HEK293 (cell line): ENCODE measurements around the gene SORL1-AS1.

Experiments used
- CTCF ChIA-PET: fragments of 350-600 bp; formaldehyde crosslinking; extraction: SDS; loops from one replicate; lab custom pipeline; 2021; ENCODE audit warnings: antibody characterized with exemption; lab: Yijun Ruan, JAX
- POLR2A ChIA-PET: fragments of 300-600 bp; formaldehyde crosslinking; extraction: SDS; loops from one replicate; lab custom pipeline; 2020; ENCODE audit warnings: antibody characterized with exemption, inconsistent platforms; lab: Yijun Ruan, JAX
- H3K27ac ChIP-seq: fragments of 200-500 bp; sonication (Bioruptor generic); 2 replicates; pipeline ENCODE4 v1.5.1; 2014; ENCODE audit warnings: low read depth, low read length, control low read depth, inconsistent platforms; ENCODE audit errors: extremely low read depth
- H3K36me3 ChIP-seq, 2 experiments: fragments of 200-500 bp in 1 of 2; sonication (Bioruptor generic) in 1 of 2; 1 replicate in 1 of 2; 2 replicates in 1 of 2; pipeline ENCODE4 v1.5.1; 2014 to 2017; ENCODE audit warnings: inconsistent platforms in 2 of 2, low read length in 2 of 2; ENCODE audit not compliant: control insufficient read depth in 2 of 2, insufficient read depth in 1 of 2
- H3K4me1 ChIP-seq: fragments of 200-500 bp; sonication (Bioruptor generic); 2 replicates; pipeline ENCODE4 v1.5.1; 2014; ENCODE audit warnings: mild to moderate bottlenecking, low read length, inconsistent platforms; ENCODE audit not compliant: control insufficient read depth, insufficient read depth
- H3K4me3 ChIP-seq: 2 replicates; pipeline ENCODE4 v1.5.1; 2011; ENCODE audit warnings: low read depth, mild to moderate bottlenecking, control low read depth, low read length, moderate library complexity
- H3K9me3 ChIP-seq: fragments of 200-500 bp; sonication (Bioruptor generic); 2 replicates; pipeline ENCODE4 v1.5.1; 2014; ENCODE audit warnings: low read depth, low read length, inconsistent platforms; ENCODE audit not compliant: control insufficient read depth, insufficient read depth
- GLIS2 ChIP-seq: fragments of 450-650 bp; formaldehyde crosslinking; IDR thresholded peaks from 2 replicates; pipeline ENCODE4 v1.5.1; 2016; ENCODE audit warnings: missing biosample characterization, missing genetic modification characterization
- OVOL3 ChIP-seq: fragments of 450-650 bp; formaldehyde crosslinking; IDR thresholded peaks from 2 replicates; pipeline ENCODE4 v1.5.1; 2016; ENCODE audit warnings: missing biosample characterization, missing genetic modification characterization
- PRDM1 ChIP-seq: fragments of 450-650 bp; formaldehyde crosslinking; IDR thresholded peaks from 2 replicates; pipeline ENCODE4; 2016; ENCODE audit warnings: missing biosample characterization, missing genetic modification characterization
- SALL2 ChIP-seq: fragments of 450-650 bp; formaldehyde crosslinking; IDR thresholded peaks from 2 replicates; pipeline ENCODE4 v1.5.0; 2017; ENCODE audit warnings: missing biosample characterization, mild to moderate bottlenecking, missing genetic modification characterization, borderline replicate concordance
- SP2 ChIP-seq: fragments of 450-650 bp; formaldehyde crosslinking; IDR thresholded peaks from 2 replicates; pipeline ENCODE4 v1.5.1; 2016; ENCODE audit warnings: missing biosample characterization, missing genetic modification characterization
- TRIM28 ChIP-seq: IDR thresholded peaks from 2 replicates; pipeline ENCODE4 v1.6.1; 2011; ENCODE audit warnings: low read length, control low read depth, borderline replicate concordance
- WT1 ChIP-seq: fragments of 450-650 bp; formaldehyde crosslinking; IDR thresholded peaks from 2 replicates; pipeline ENCODE4 v1.5.1; 2016; ENCODE audit warnings: missing biosample characterization, missing genetic modification characterization
- ZBTB48 ChIP-seq: fragments of 450-650 bp; formaldehyde crosslinking; IDR thresholded peaks from 2 replicates; pipeline ENCODE4 v1.5.1; 2016; ENCODE audit warnings: missing biosample characterization, missing genetic modification characterization
- ZBTB7A ChIP-seq: fragments of 450-650 bp; formaldehyde crosslinking; IDR thresholded peaks from 2 replicates; pipeline ENCODE4 v1.5.1; 2016; ENCODE audit warnings: low read depth, missing biosample characterization, missing genetic modification characterization
- ZFP3 ChIP-seq: fragments of 450-650 bp; formaldehyde crosslinking; IDR thresholded peaks from 2 replicates; pipeline ENCODE4 v1.5.1; 2016; ENCODE audit warnings: low read depth, missing biosample characterization, missing genetic modification characterization
- ZNF146 ChIP-seq: fragments of 450-650 bp; formaldehyde crosslinking; IDR thresholded peaks from 2 replicates; pipeline ENCODE4 v1.5.1; 2016; ENCODE audit warnings: missing biosample characterization, missing genetic modification characterization
- ZNF157 ChIP-seq: fragments of 450-650 bp; formaldehyde crosslinking; IDR thresholded peaks from 2 replicates; pipeline ENCODE4 v1.5.1; 2016; ENCODE audit warnings: missing biosample characterization, missing genetic modification characterization
- ZNF174 ChIP-seq: fragments of 450-650 bp; formaldehyde crosslinking; IDR thresholded peaks from 2 replicates; pipeline ENCODE4 v1.5.0; 2017; ENCODE audit warnings: missing biosample characterization, mild to moderate bottlenecking, missing genetic modification characterization
- ZNF19 ChIP-seq: fragments of 450-650 bp; formaldehyde crosslinking; IDR thresholded peaks from 2 replicates; pipeline ENCODE4; 2016; ENCODE audit warnings: missing biosample characterization, missing genetic modification characterization, low read depth
- ZNF202 ChIP-seq: fragments of 450-650 bp; formaldehyde crosslinking; IDR thresholded peaks from 2 replicates; pipeline ENCODE4 v1.5.1; 2016; ENCODE audit warnings: missing biosample characterization, missing genetic modification characterization, borderline replicate concordance
- ZNF544 ChIP-seq: fragments of 450-650 bp; formaldehyde crosslinking; IDR thresholded peaks from 2 replicates; pipeline ENCODE4 v1.5.0; 2017; ENCODE audit warnings: missing biosample characterization, missing genetic modification characterization
- ZNF571 ChIP-seq: fragments of 450-650 bp; formaldehyde crosslinking; IDR thresholded peaks from 2 replicates; pipeline ENCODE4 v1.5.0; 2017; ENCODE audit warnings: missing biosample characterization, missing genetic modification characterization
- ZNF670 ChIP-seq: fragments of 450-650 bp; formaldehyde crosslinking; IDR thresholded peaks from 2 replicates; pipeline ENCODE4 v1.5.1; 2016; ENCODE audit warnings: missing biosample characterization, missing genetic modification characterization, low read depth
- ZNF837 ChIP-seq: fragments of 450-650 bp; formaldehyde crosslinking; IDR thresholded peaks from 2 replicates; pipeline ENCODE4 v1.5.1; 2016; ENCODE audit warnings: missing biosample characterization, missing genetic modification characterization
- ZSCAN30 ChIP-seq: fragments of 450-650 bp; IDR thresholded peaks from 2 replicates; pipeline ENCODE4 v1.5.1; 2018; ENCODE audit warnings: missing biosample characterization, mild to moderate bottlenecking, missing genetic modification characterization, moderate library complexity
- TF ChIP-seq, protein P1 (sequence below): fragments of 450-650 bp; formaldehyde crosslinking; IDR thresholded peaks from 2 replicates; pipeline ENCODE4 v1.5.1; 2016; ENCODE audit warnings: missing biosample characterization, missing genetic modification characterization
- TF ChIP-seq, protein P2 (sequence below): fragments of 450-650 bp; formaldehyde crosslinking; IDR thresholded peaks from 2 replicates; pipeline ENCODE4 v1.5.1; 2017; ENCODE audit warnings: missing biosample characterization, missing genetic modification characterization
- TF ChIP-seq, protein P3 (sequence below): fragments of 450-650 bp; formaldehyde crosslinking; IDR thresholded peaks from 2 replicates; pipeline ENCODE4 v1.5.1; 2016; ENCODE audit warnings: missing biosample characterization, missing genetic modification characterization

The SORL1-AS1 gene

DNA sequence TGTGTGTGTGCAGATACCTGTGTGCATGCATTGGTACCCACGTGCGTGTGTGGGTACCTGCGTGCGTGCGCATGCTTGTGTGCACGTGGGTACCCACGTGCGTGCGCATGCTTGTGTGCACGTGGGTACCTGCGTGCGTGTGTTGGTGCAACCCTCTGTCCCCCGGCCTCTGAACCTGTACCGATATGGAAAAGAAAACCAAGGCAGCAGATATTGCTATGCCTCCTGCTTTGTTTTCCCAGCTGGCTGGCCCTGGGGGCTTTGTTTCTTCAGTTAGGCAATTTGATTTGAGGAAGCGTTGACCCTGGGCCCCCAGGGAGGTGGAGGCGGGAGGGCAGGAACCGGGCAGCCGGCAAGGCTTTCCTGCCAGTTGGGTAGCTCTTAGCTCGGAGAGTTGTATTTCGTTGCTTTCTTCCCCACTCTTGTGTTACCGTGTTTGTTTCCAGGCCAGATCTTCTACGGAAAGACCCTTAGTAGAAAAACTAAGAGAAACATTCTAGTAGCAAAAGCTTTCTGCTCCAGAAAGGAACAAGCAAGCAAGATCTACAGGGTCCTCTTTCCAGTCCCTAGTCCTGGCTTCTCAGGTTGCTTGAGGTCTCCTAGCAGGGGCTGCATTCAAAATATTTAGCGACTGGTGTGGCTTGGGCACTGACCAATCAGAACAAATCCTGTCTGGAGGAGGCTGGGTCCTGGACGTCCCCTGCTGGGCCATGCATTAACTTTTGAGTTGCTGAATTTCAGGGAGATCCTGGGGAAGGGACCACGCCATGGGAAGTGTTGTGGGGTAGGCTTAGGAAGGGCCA is 26.3 kb upstream of the SORL1-AS1 start:
- Histone ChIP-seq H3K4me1 (no peaks in the 10 kb centered on the region), H3K9me3 (no peaks in the 10 kb centered on the region), H3K36me3 (peaks cover 0 to 4% of the 10 kb centered on the region in 2 experiments; a peak in 1 of 3 replicates), H3K27ac (no peak overlapping the region), H3K4me3 (no peak overlapping the region)
- POLR2A ChIA-PET = no interaction called here
- CTCF ChIA-PET = no interaction called here
- TF ChIP-seq ZFP3 (tag by site-specific recombination) (no peak), ZNF157 (tag by site-specific recombination) (no peak), ZNF571 (no peak), SP2 (tag by site-specific recombination) (no peak), ZNF837 (tag by site-specific recombination) (no peak), ZNF202 (tag by site-specific recombination) (no peak), ZNF146 (no peak), SALL2 (no peak)

DNA sequence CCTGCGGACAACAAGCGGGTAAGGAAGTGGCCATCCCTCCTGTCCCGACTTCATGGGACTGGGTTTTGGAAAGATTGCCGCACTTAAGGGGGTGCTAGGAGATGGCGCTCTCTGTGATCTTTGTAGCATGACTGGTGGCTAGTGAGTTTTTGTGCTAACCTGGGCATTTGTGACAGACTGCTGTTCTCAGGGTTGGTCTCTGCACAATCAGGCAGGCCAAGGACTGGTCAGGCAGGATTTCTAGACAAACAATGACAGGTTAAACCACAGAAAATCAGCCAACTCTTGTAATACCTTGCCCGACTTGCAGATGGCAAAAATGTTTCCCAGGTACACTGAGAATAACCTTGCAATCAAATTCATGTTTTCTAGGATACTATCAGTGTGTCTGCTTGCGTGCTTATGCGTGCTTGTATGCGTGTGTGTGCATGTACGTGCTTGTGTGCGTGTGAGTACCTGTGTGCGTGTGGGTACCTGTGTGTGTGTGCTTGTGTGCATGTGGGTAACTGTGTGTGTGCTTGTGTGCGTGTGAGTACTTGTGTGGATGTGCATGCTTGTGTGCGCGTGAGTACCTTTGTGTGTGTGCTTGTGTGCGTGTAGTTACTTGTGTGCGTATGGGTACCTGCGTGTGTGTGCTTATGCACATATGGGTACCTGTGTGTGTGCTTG is 25.6 kb upstream of the SORL1-AS1 start:
- CTCF ChIA-PET = no interaction called here
- Histone ChIP-seq H3K9me3 (no peaks in the 10 kb centered on the region), H3K4me3 (no peak overlapping the region), H3K27ac (no peak overlapping the region), H3K4me1 (no peaks in the 10 kb centered on the region), H3K36me3 (peaks cover 0 to 4% of the 10 kb centered on the region in 2 experiments; a peak in 1 of 3 replicates)
- TF ChIP-seq ZNF146 = no peak
- TF ChIP-seq GLIS2 = no peak
- TF ChIP-seq ZNF19 (tag by site-specific recombination) = no peak
- TF ChIP-seq PRDM1 (tag by site-specific recombination) = no peak
- TF ChIP-seq ZNF174 = no peak
- no peak for TF ChIP-seq ZBTB7A
- TF ChIP-seq ZSCAN30 (tag by site-specific recombination) = no peak
- TF ChIP-seq OVOL3 = no peak
- TF ChIP-seq ZNF202 (tag by site-specific recombination) = no peak
- no peak for TF ChIP-seq TRIM28
- POLR2A ChIA-PET = no interaction called here

DNA sequence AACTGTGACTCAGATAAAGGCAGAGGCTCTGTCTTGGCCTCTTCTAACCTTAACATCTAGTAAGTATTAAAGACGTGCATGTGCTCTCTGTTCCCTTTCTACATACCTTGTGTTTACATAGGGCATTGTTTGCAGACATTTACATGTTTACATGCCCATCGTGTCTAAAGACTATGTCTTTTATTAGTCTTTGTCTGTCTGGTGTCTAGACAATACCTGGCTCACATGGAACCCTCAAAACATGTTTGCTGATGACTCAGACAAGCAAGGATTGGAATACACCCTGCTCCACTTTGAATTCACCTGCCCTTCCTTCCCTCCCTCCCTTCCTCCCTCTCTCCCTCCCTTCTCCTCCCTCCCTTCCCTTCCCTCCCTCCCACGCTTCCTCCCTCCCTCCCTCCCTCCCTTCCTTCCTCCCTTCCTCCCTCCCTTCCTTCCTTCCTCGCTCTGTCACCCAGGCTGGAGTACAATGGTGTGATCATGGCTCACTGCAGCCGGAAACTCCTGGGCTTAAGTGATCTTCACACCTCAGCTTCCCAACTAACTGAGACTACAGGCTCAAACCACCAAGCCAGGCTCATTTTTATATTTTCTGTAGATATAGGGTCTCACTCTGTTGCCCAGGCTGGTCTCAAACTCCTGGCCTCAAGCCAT is 23.7 kb upstream of the SORL1-AS1 start:
- Histone ChIP-seq H3K4me1 (no peaks in the 10 kb centered on the region), H3K36me3 (peaks cover 0 to 4% of the 10 kb centered on the region in 2 experiments; a peak in 1 of 3 replicates), H3K4me3 (no peak overlapping the region), H3K9me3 (no peaks in the 10 kb centered on the region), H3K27ac (no peak overlapping the region)
- ChIA-PET POLR2A (no interaction called here), CTCF (interaction anchor here (0.6 kb wide), 1 partner anchor 116 kb away, joined by 4 read pairs; no protein-coding TSS in a partner anchor)
- TF ChIP-seq, protein P1, sequence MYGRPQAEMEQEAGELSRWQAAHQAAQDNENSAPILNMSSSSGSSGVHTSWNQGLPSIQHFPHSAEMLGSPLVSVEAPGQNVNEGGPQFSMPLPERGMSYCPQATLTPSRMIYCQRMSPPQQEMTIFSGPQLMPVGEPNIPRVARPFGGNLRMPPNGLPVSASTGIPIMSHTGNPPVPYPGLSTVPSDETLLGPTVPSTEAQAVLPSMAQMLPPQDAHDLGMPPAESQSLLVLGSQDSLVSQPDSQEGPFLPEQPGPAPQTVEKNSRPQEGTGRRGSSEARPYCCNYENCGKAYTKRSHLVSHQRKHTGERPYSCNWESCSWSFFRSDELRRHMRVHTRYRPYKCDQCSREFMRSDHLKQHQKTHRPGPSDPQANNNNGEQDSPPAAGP (tag by site-specific recombination) = 0 out of 2 replicates have a peak, but pooled peaks have one; percentile 32
- TF ChIP-seq WT1 (tag by site-specific recombination) (peak; percentile 74), ZNF544 (tag by site-specific recombination) (no peak), ZNF670 (tag by site-specific recombination) (no peak), ZBTB48 (tag by site-specific recombination) (no peak)
- TF ChIP-seq, protein P2, sequence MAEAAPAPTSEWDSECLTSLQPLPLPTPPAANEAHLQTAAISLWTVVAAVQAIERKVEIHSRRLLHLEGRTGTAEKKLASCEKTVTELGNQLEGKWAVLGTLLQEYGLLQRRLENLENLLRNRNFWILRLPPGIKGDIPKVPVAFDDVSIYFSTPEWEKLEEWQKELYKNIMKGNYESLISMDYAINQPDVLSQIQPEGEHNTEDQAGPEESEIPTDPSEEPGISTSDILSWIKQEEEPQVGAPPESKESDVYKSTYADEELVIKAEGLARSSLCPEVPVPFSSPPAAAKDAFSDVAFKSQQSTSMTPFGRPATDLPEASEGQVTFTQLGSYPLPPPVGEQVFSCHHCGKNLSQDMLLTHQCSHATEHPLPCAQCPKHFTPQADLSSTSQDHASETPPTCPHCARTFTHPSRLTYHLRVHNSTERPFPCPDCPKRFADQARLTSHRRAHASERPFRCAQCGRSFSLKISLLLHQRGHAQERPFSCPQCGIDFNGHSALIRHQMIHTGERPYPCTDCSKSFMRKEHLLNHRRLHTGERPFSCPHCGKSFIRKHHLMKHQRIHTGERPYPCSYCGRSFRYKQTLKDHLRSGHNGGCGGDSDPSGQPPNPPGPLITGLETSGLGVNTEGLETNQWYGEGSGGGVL (tag by site-specific recombination) = 0 out of 2 replicates have a peak, but pooled peaks have one; percentile 13
- TF ChIP-seq, protein P3, sequence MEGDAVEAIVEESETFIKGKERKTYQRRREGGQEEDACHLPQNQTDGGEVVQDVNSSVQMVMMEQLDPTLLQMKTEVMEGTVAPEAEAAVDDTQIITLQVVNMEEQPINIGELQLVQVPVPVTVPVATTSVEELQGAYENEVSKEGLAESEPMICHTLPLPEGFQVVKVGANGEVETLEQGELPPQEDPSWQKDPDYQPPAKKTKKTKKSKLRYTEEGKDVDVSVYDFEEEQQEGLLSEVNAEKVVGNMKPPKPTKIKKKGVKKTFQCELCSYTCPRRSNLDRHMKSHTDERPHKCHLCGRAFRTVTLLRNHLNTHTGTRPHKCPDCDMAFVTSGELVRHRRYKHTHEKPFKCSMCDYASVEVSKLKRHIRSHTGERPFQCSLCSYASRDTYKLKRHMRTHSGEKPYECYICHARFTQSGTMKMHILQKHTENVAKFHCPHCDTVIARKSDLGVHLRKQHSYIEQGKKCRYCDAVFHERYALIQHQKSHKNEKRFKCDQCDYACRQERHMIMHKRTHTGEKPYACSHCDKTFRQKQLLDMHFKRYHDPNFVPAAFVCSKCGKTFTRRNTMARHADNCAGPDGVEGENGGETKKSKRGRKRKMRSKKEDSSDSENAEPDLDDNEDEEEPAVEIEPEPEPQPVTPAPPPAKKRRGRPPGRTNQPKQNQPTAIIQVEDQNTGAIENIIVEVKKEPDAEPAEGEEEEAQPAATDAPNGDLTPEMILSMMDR = no peak
